Lung (tissue), 12 donors: ENCODE results near the gene ETHE1. TPM values are rescaled to one million over a fixed set of nuclear protein-coding genes. Genes with fewer than 3 reads are reported as not detected.

Experiments used
- ATAC-seq: fragments of 200-7000 bp; cut with Tn5 transposase; one replicate; pipeline ENCODE4 v1.9.1; 2020; ENCODE audit warnings: moderate number of reproducible peaks; ENCODE audit not compliant: insufficient read depth, low FRiP score
- DNase-seq, 3 donors: peaks; one replicate each; pipeline ENCODE4 v3.0.0-alpha.2; 2013 to 2017
- H3K27ac ChIP-seq, 2 donors: one replicate each; pipeline ENCODE4 v1.5.1; 2013; ENCODE audit warnings: mild to moderate bottlenecking in 2 of 2, moderate library complexity in 2 of 2, control low read depth in 1 of 2, inconsistent platforms in 1 of 2, low read depth in 1 of 2, low read length in 1 of 2
- H3K27me3 ChIP-seq, 3 donors: one replicate each; pipeline ENCODE4 v1.5.1; 2013; ENCODE audit warnings: low read length in 2 of 3; ENCODE audit not compliant: control insufficient read depth in 3 of 3, insufficient read depth in 3 of 3
- H3K36me3 ChIP-seq, 4 donors: one replicate each; pipeline ENCODE4 v1.5.1; 2013; ENCODE audit warnings: low read length in 4 of 4, mild to moderate bottlenecking in 1 of 4, moderate library complexity in 1 of 4; ENCODE audit not compliant: control insufficient read depth in 4 of 4, insufficient read depth in 4 of 4
- H3K4me1 ChIP-seq, 5 donors: one replicate each; pipeline ENCODE4 v1.5.1; 2013; ENCODE audit warnings: low read length in 5 of 5, mild to moderate bottlenecking in 2 of 5, moderate library complexity in 1 of 5; ENCODE audit not compliant: control insufficient read depth in 5 of 5, insufficient read depth in 5 of 5
- H3K4me3 ChIP-seq: one replicate; pipeline ENCODE4 v1.5.1; 2013; ENCODE audit warnings: mild to moderate bottlenecking, control low read depth, moderate library complexity
- H3K9ac ChIP-seq, 2 donors: one replicate each; pipeline ENCODE4 v1.5.1; 2013; ENCODE audit warnings: low read length in 2 of 2, control low read depth in 1 of 2; ENCODE audit not compliant: insufficient read depth in 1 of 2
- H3K9me3 ChIP-seq, 4 donors: one replicate each; pipeline ENCODE4 v1.5.1; 2013; ENCODE audit warnings: low read length in 3 of 4, mild to moderate bottlenecking in 1 of 4, moderate library complexity in 1 of 4; ENCODE audit not compliant: control insufficient read depth in 4 of 4, insufficient read depth in 3 of 4
- WGBS, 2 donors: extraction: QIAGEN DNeasy Blood & Tissue Kit; methylation state at CpG; one replicate each; pipeline ENCODE4 v1.1.7; 2013; 5-methylcytosine and 5-hydroxymethylcytosine counted together
- polyA plus RNA-seq, 2 donors: library from polyadenylated mRNA; stranded (reverse); fragments of 200-250 nt; gene quantifications; one replicate each; pipeline ENCODE4 v1.2.1, GENCODE V29; 2013
- total RNA-seq, 2 donors: library from RNA; depleted of rRNA in 1 of 2; stranded (reverse); fragments of >200 nt in 1 of 2; gene quantifications; one replicate each; pipeline ENCODE4 v1.2.1, GENCODE V29; 2014 to 2021
- TF ChIP-seq, protein P1 (sequence below): IDR thresholded peaks from 2 replicates; pipeline ENCODE4 v1.5.1; 2012; ENCODE audit warnings: mild to moderate bottlenecking; ENCODE audit errors: control extremely low read depth, extremely low read depth
- donor health status: control.
- donor health status: control.
- donor health status: Bipolar disorder and iron deficiency.
- donor health status: healthy.
- donor health status: DM: yes; HTN: yes; CAD: no.

Gene ETHE1
- total and polyA plus RNA-seq, 4 donors = 15.0 to 76.9 (median 37.5) TPM

DNA sequence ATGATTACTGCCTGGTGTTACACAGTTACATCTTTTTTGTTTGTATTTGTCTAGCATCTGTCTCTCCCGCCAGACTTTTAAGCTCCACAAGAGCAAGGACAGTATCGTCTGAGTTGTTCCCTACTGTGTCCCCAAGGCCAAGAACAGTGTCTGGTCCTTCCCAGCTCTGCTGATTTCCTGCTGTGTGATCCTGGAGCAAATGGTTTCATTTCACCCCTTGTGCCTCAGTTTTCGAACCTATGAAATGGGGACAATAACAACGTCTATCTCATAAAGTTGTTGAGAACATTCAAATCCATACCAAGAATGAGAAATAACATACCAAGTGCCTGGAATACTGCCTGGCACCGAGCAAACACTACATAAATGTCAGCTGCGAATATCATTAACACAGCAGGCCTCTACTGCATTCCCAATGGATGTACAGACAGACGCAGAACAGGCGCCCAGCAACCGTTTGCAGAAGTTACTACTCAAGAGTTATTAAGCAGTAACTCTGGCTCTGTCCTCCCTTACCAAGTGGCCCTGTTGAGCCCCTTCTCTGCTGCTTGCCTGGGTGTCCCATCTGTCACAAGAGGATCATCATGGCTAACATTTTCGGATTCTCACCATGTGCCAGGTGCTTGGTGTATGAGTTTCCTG lies 36.9 kb upstream of the ETHE1 start:
- H3K9me3 ChIP-seq = no peaks in the 10 kb centered on the region
- no peak overlapping the region for H3K4me3 ChIP-seq
- 87 to 93% methylated on average over 10 of the region's 10 CpGs for WGBS, 2 donors
- no peak overlapping the region for H3K9ac ChIP-seq
- H3K4me1 ChIP-seq = peaks cover 0 to 13% (median 0%) of the 10 kb centered on the region in 5 donors
- ATAC-seq (no peak), DNase-seq (no peak)
- TF ChIP-seq, protein P1, sequence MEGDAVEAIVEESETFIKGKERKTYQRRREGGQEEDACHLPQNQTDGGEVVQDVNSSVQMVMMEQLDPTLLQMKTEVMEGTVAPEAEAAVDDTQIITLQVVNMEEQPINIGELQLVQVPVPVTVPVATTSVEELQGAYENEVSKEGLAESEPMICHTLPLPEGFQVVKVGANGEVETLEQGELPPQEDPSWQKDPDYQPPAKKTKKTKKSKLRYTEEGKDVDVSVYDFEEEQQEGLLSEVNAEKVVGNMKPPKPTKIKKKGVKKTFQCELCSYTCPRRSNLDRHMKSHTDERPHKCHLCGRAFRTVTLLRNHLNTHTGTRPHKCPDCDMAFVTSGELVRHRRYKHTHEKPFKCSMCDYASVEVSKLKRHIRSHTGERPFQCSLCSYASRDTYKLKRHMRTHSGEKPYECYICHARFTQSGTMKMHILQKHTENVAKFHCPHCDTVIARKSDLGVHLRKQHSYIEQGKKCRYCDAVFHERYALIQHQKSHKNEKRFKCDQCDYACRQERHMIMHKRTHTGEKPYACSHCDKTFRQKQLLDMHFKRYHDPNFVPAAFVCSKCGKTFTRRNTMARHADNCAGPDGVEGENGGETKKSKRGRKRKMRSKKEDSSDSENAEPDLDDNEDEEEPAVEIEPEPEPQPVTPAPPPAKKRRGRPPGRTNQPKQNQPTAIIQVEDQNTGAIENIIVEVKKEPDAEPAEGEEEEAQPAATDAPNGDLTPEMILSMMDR = no peak
- peaks cover 0 to 20% (median 10%) of the 10 kb centered on the region in 4 donors for H3K36me3 ChIP-seq
- H3K27ac ChIP-seq = peak overlapping the region in 1 of 2 donors; percentile 60
- H3K27me3 ChIP-seq = no peaks in the 10 kb centered on the region

DNA sequence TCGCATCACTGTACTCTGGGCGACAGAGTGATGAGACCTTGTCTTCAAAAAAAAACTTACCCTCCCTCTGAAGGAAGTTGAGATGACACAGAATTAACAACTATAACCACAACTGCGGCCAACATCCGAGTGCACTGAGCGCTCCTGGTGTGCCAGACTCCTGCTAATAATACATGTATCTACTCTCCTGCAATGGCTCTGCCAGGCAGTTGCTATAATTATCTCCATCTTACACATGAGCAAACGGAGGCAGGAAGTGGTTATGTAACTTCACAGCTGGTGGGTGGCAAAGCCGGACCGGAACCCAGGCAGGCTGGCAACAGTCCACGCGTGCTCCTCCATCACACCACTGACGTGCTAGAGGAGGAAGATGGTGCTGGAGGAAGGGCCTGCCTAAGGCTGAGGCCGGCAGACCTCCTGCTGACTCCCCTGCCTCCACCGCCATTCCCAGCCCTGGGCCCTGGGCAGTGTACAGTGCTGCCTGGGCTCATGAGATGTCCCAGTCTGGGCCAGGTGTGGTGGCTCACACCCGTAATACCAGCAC lies 35.8 kb upstream of the ETHE1 start:
- Histone ChIP-seq H3K27ac (peak overlapping the region; percentile 42 to 60), H3K9me3 (no peaks in the 10 kb centered on the region), H3K4me1 (peaks cover 0 to 13% (median 0%) of the 10 kb centered on the region in 5 donors), H3K27me3 (no peaks in the 10 kb centered on the region), H3K36me3 (peaks cover 0 to 24% (median 11%) of the 10 kb centered on the region in 4 donors), H3K9ac (no peak overlapping the region), H3K4me3 (no peak overlapping the region)
- DNase-seq = peak; percentile 36 to 63 (median 43)
- TF ChIP-seq, protein P1 = no peak
- peak; percentile 55 for ATAC-seq
- WGBS, 2 donors = 19 to 30% methylated on average over 14 of the region's 14 CpGs

DNA sequence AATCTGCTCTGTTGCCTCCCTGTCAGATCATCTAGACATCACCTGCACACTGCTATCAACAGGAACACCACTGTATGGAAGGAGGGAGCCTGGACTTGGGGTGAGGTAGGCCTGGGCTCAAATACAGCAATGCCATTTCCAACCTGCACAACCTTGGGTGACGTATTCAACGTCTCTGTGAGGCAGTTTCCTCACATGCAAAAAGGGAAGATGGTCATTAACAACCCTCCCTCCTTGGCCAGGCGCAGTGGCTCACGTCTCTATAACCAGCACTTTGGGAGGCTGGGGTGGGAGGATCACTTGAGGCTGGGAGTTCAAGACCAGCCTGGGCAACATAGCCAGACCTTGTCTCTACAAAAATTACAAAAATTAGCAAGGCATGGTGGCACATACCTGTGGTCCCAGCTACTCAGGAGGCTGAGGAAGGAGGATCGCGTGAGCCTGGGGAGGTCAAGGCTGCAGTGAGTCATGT lies 35.3 kb upstream of the ETHE1 start:
- DNase-seq (no peak), ATAC-seq (no peak)
- peaks cover 0 to 13% (median 0%) of the 10 kb centered on the region in 5 donors for H3K4me1 ChIP-seq
- WGBS, 2 donors = 33 to 64% methylated on average over 6 of the region's 6 CpGs
- TF ChIP-seq, protein P1 = no peak
- no peak overlapping the region for H3K4me3 ChIP-seq
- H3K9ac ChIP-seq = no peak overlapping the region
- no peaks in the 10 kb centered on the region for H3K27me3 ChIP-seq
- peak overlapping the region in 1 of 2 donors; percentile 60 for H3K27ac ChIP-seq
- H3K36me3 ChIP-seq = peaks cover 0 to 28% (median 11%) of the 10 kb centered on the region in 4 donors
- no peaks in the 10 kb centered on the region for H3K9me3 ChIP-seq
